GM12878 (cell line): ENCODE measurements around the gene RAD51AP1. TPM values are rescaled to one million over a fixed set of nuclear protein-coding genes. Genes with fewer than 3 reads are reported as not detected.

Experiments used
- ATAC-seq: fragments of 200-7000 bp; cut with Tn5 transposase; 3 replicates; pipeline ENCODE4 v1.9.1; 2020; ENCODE audit warnings: mild to moderate bottlenecking, moderate library complexity
- BruUV-seq: library from RNA; stranded (reverse); fragments of 400-500 nt; replicated peaks from 2 replicates; lab custom pipeline; 2021; lab: Mats Ljungman, UMichigan
- CTCF ChIA-PET: fragments of 300-600 bp; sonication (Branson Sonifier 250); formaldehyde crosslinking; extraction: SDS; loops from one replicate; lab custom pipeline; 2021; ENCODE audit warnings: inconsistent platforms; lab: Yijun Ruan, JAX
- POLR2A ChIA-PET: fragments of 350-600 bp; formaldehyde crosslinking; extraction: SDS; loops from one replicate; lab custom pipeline; 2021; ENCODE audit warnings: inconsistent platforms; lab: Charles Lee
- RAD21 ChIA-PET: fragments of 300-600 bp; sonication (Branson Sonifier 250); formaldehyde crosslinking; loops from one replicate; lab custom pipeline; 2023; ENCODE audit warnings: antibody characterized with exemption; ENCODE audit not compliant: unreplicated experiment; lab: Charles Lee
- SMC1A ChIA-PET: fragments of 300-600 bp; sonication (Branson Sonifier 250); formaldehyde crosslinking; loops from one replicate; lab custom pipeline; 2023; ENCODE audit not compliant: unreplicated experiment, uncharacterized antibody; lab: Charles Lee
- DNase-seq: peaks from one replicate; pipeline ENCODE4 v3.0.0-alpha.2; 2011; ENCODE audit warnings: low read depth, low spot score
- FAIRE-seq: peaks from 3 replicates; lab custom pipeline; 2011; peaks lifted over from hg19 to GRCh38; lab: Jason Lieb, UNC
- H2AFZ ChIP-seq: 2 replicates; pipeline ENCODE4 v1.6.0; 2011; ENCODE audit warnings: low read depth, low read length, control low read depth; ENCODE audit not compliant: control insufficient read depth
- H3K27ac ChIP-seq: 2 replicates; pipeline ENCODE4 v1.5.1; 2011; ENCODE audit warnings: control low read depth; ENCODE audit not compliant: control insufficient read depth, insufficient read depth
- H3K27me3 ChIP-seq, 2 experiments: replicated peaks in 1 of 2; 2 replicates each; pipeline versions ENCODE4 v1.6.0 to v1.6.1; 2011; ENCODE audit warnings: low read length in 1 of 2; ENCODE audit not compliant: control insufficient read depth in 2 of 2, insufficient read depth in 2 of 2
- H3K36me3 ChIP-seq, 2 experiments: 2 replicates each; pipeline ENCODE4 v1.5.1; 2011; ENCODE audit warnings: low read length in 1 of 2; ENCODE audit not compliant: control insufficient read depth in 2 of 2, insufficient read depth in 2 of 2
- H3K4me1 ChIP-seq: 2 replicates; pipeline ENCODE4 v1.6.1; 2011; ENCODE audit warnings: mild to moderate bottlenecking, low read length, moderate library complexity, mixed read lengths; ENCODE audit not compliant: control insufficient read depth, insufficient read depth
- H3K4me2 ChIP-seq: 2 replicates; pipeline ENCODE4 v1.6.0; 2011; ENCODE audit warnings: control low read depth; ENCODE audit not compliant: control insufficient read depth, insufficient read depth
- H3K4me3 ChIP-seq: fragments of 200-600 bp; sonication (generic); 2 replicates; pipeline ENCODE4 v1.5.1; 2016
- H3K79me2 ChIP-seq: 2 replicates; pipeline ENCODE4 v1.6.0; 2011; ENCODE audit warnings: low read length; ENCODE audit not compliant: control insufficient read depth, insufficient read depth
- H3K9ac ChIP-seq: 2 replicates; pipeline ENCODE4 v1.8.0; 2011; ENCODE audit warnings: low read length, control low read depth, mixed read lengths; ENCODE audit not compliant: control insufficient read depth, insufficient read depth
- H3K9me3 ChIP-seq: replicated peaks from 3 replicates; pipeline ENCODE4 v1.5.1; 2011; ENCODE audit warnings: mild to moderate bottlenecking, low read length; ENCODE audit not compliant: control insufficient read depth, insufficient read depth
- H4K20me1 ChIP-seq: 2 replicates; pipeline ENCODE4 v1.6.0; 2011; ENCODE audit not compliant: control insufficient read depth, insufficient read depth
- CTCF ChIP-seq, 3 experiments: IDR thresholded peaks in 2 of 3; conservative IDR thresholded peaks in 1 of 3; 2 replicates each; pipeline ENCODE4 v1.5.1; 2011; ENCODE audit warnings: low read depth in 3 of 3, low read length in 3 of 3, mild to moderate bottlenecking in 3 of 3, control low read depth in 2 of 3, moderate library complexity in 2 of 3, inconsistent platforms in 1 of 3, mixed read lengths in 1 of 3; ENCODE audit not compliant: control insufficient read depth in 2 of 3, insufficient read depth in 1 of 3; ENCODE audit errors: extremely low read depth in 1 of 3
- DPF2 ChIP-seq: fragments of 450-650 bp; IDR thresholded peaks from 2 replicates; pipeline ENCODE4 v1.6.1; 2017; ENCODE audit warnings: mild to moderate bottlenecking
- RAD21 ChIP-seq: IDR thresholded peaks from 2 replicates; pipeline ENCODE4 v1.6.1; 2011; ENCODE audit warnings: mild to moderate bottlenecking, low read depth, low read length, moderate library complexity; ENCODE audit not compliant: insufficient read depth
- RBBP5 ChIP-seq: fragments of 200-600 bp; sonication (generic); conservative IDR thresholded peaks from 2 replicates; pipeline ENCODE4 v1.6.1; 2016
- RELB ChIP-seq: fragments of 450-650 bp; IDR thresholded peaks from 2 replicates; pipeline ENCODE4 v1.6.1; 2017; ENCODE audit warnings: low read depth, mild to moderate bottlenecking, moderate library complexity
- REST ChIP-seq: IDR thresholded peaks from 2 replicates; pipeline ENCODE4 v1.6.1; 2012; ENCODE audit warnings: mild to moderate bottlenecking, low read depth, low read length
- SMC3 ChIP-seq: IDR thresholded peaks from 2 replicates; pipeline ENCODE4 v1.6.1; 2011; ENCODE audit warnings: low read length, improper control_type of control experiment, borderline replicate concordance
- SREBF1 ChIP-seq: IDR thresholded peaks from 2 replicates; pipeline ENCODE4 v1.6.1; 2012; ENCODE audit warnings: mild to moderate bottlenecking, low read length
- ZBED1 ChIP-seq: IDR thresholded peaks from 2 replicates; pipeline ENCODE4 v1.6.1; 2016; ENCODE audit warnings: borderline replicate concordance
- ZBTB4 ChIP-seq: fragments of 450-650 bp; formaldehyde crosslinking; IDR thresholded peaks from 2 replicates; pipeline ENCODE4 v1.4.0; 2022; ENCODE audit warnings: mild to moderate bottlenecking, moderate library complexity
- ZNF207 ChIP-seq: fragments of 450-650 bp; IDR thresholded peaks from 2 replicates; pipeline ENCODE4 v1.6.1; 2014; ENCODE audit warnings: antibody characterized with exemption, mild to moderate bottlenecking, borderline replicate concordance
- ZNF274 ChIP-seq: IDR thresholded peaks from one replicate; pipeline ENCODE4 v1.8.0; 2011; ENCODE audit not compliant: insufficient read length, insufficient read depth
- WGBS: methylation state at CpG from one replicate; pipeline ENCODE4 v1.1.6; 2016; ENCODE audit warnings: low lambda C conversion rate; ENCODE audit not compliant: insufficient replicate concordance, insufficient coverage; ENCODE audit errors: missing lambda C conversion rate; 5-methylcytosine and 5-hydroxymethylcytosine counted together
- in situ Hi-C: fragments of 300-500 bp; cut with MboI; formaldehyde crosslinking; loops from 9 replicates; pipeline ENCODE4 v1.14.3; 2018; ENCODE audit warnings: mixed read lengths
- intact Hi-C: fragments of 100-400 bp; cut with micrococcal nuclease; formaldehyde crosslinking; loops from one replicate; pipeline ENCODE4 v1.14.2; 2022; ENCODE audit not compliant: unreplicated experiment
- polyA plus RNA-seq, 11 experiments: library from polyadenylated mRNA; depleted of rRNA in 4 of 11; unstranded in 6 of 11; stranded (reverse) in 5 of 11; fragments of >200 nt; fragmentation: Nextera tagmentation in 4 of 11; fragmentation: Illumina TruSeq in 1 of 11; extraction: Ambion mirVana in 4 of 11; extraction: Trizol in 1 of 11; gene quantifications; 1 replicate in 1 of 11; 2 replicates in 10 of 11; pipeline versions ENCODE4 v1.2.1 to v1.2.3, GENCODE V29; 2011 to 2016; ENCODE audit warnings: inconsistent platforms in 2 of 11, missing spikeins in 2 of 11, low read depth in 1 of 11
- total RNA-seq, 4 experiments: library from RNA; depleted of rRNA in 3 of 4; stranded (reverse); fragments of >200 nt in 3 of 4; fragmentation: Illumina TruSeq in 1 of 4; extraction: Trizol in 1 of 4; gene quantifications; 2 replicates each; pipeline versions ENCODE4 v1.2.1 to v1.2.3, GENCODE V29; 2013 to 2021

Gene RAD51AP1
- total and polyA plus RNA-seq, 10 of the 15 experiments (the other 5 are each of a cell fraction or from before 2014, with no cell fraction given) = 22.3 to 86.0 (median 50.9) TPM

GRCh38 chr12:4579305-4580102, 40.8 kb downstream of the RAD51AP1 start:
- no peak overlapping the region for H3K27ac ChIP-seq
- no peak overlapping the region for H3K9ac ChIP-seq
- ChIA-PET POLR2A (interaction anchor here (0.5 kb wide), 1 partner anchor 181 kb away, joined by 3 read pairs; no protein-coding TSS in a partner anchor), CTCF (interaction anchor here (0.8 to 1.7 kb wide), 4 partner anchors 74 to 442 kb away, joined by 3 to 8 read pairs (median 4); no protein-coding TSS in a partner anchor), RAD21 (no interaction called here), SMC1A (interaction anchor here (1.3 kb wide), 1 partner anchor 178 kb away, joined by 8 read pairs; no protein-coding TSS in a partner anchor)
- no peaks in the 10 kb centered on the region for H4K20me1 ChIP-seq
- DNase-seq = no peak
- no peaks in the 10 kb centered on the region for H3K27me3 ChIP-seq
- H3K4me3 ChIP-seq = no peak overlapping the region
- no peak overlapping the region for H3K4me2 ChIP-seq
- H3K36me3 ChIP-seq = no peaks in the 10 kb centered on the region
- H3K4me1 ChIP-seq = no peaks in the 10 kb centered on the region
- FAIRE-seq = peak; percentile 76
- no TSS peak for BruUV-seq
- no peak overlapping the region for H2AFZ ChIP-seq
- ATAC-seq = peak; percentile 65
- intact Hi-C loops = loop anchor here (2.0 kb wide), 1 partner anchor 179 kb away; no protein-coding TSS in a partner anchor
- WGBS = 44% methylated on average over 8 of the region's 8 CpGs
- no peaks in the 10 kb centered on the region for H3K79me2 ChIP-seq
- in situ Hi-C loops = loop anchor here (5.0 kb wide), 1 partner anchor 178 kb away; no protein-coding TSS in a partner anchor
- no peaks in the 10 kb centered on the region for H3K9me3 ChIP-seq
- TF ChIP-seq SMC3 (peak; percentile 26; the same call in 1 of the 2 replicates), ZNF274 (no peak), SREBF1 (no peak), ZNF207 (no peak), ZBED1 (no peak), REST (no peak), RELB (no peak), CTCF (IDR thresholded peaks at IDR 0.05 in 2 of 3, conservative IDR thresholded peaks at IDR 0.05 in 1 of 3; ENCODE audit: control insufficient read depth in 2 of 3, extremely low read depth in 1 of 3, insufficient read depth in 1 of 3, low read depth in 3 of 3, low read length in 3 of 3) (peak; percentile 23 to 45 (median 40); a peak in 4 of 6 replicates), RAD21 (peak; percentile 50), DPF2 (no peak), ZBTB4 (CRISPR knock-in tag) (no peak), RBBP5 (no peak)
